MCF 10A (cell line): ENCODE data around the gene P4HA1. TPM values are rescaled to one million over a fixed set of nuclear protein-coding genes. Genes with fewer than 3 reads are reported as not detected.

Experiments used
- BruUV-seq: library from RNA; stranded (reverse); fragments of 400-500 nt; replicated peaks from 2 replicates; lab custom pipeline; 2021; lab: Mats Ljungman, UMichigan
- CTCF ChIA-PET: fragments of 300-600 bp; sonication (Branson Sonifier 250); formaldehyde crosslinking; extraction: SDS; loops from one replicate; lab custom pipeline; 2021; ENCODE audit warnings: antibody characterized with exemption, inconsistent platforms; lab: Yijun Ruan, JAX
- POLR2A ChIA-PET: fragments of 300-600, 350-650 bp; sonication (Branson Sonifier 250); formaldehyde crosslinking; extraction: SDS; loops from one replicate; lab custom pipeline; 2020; ENCODE audit warnings: antibody characterized with exemption, inconsistent platforms; lab: Yijun Ruan, JAX
- DNase-seq: peaks from one replicate; pipeline ENCODE4 v3.0.0-alpha.2; 2018; ENCODE audit not compliant: unreplicated experiment
- H3K27ac Mint-ChIP-seq: one replicate; pipeline ENCODE4 v1.8.0; 2022; ENCODE audit warnings: mild to moderate bottlenecking, low read depth, mixed read lengths; ENCODE audit not compliant: unreplicated experiment
- H3K27me3 Mint-ChIP-seq: one replicate; pipeline ENCODE4 v1.8.0; 2022; ENCODE audit warnings: mixed read lengths; ENCODE audit not compliant: insufficient read depth, unreplicated experiment
- H3K36me3 Mint-ChIP-seq: one replicate; pipeline ENCODE4 v1.8.0; 2022; ENCODE audit warnings: mild to moderate bottlenecking, moderate library complexity, mixed read lengths; ENCODE audit not compliant: insufficient read depth, unreplicated experiment
- H3K4me1 Mint-ChIP-seq: one replicate; pipeline ENCODE4 v1.8.0; 2022; ENCODE audit warnings: mixed read lengths; ENCODE audit not compliant: insufficient read depth, unreplicated experiment
- H3K4me3 Mint-ChIP-seq: one replicate; pipeline ENCODE4 v1.8.0; 2022; ENCODE audit warnings: mild to moderate bottlenecking, moderate library complexity, mixed read lengths; ENCODE audit not compliant: unreplicated experiment
- H3K9me3 Mint-ChIP-seq: one replicate; pipeline ENCODE4 v1.8.0; 2022; ENCODE audit warnings: mixed read lengths; ENCODE audit not compliant: unreplicated experiment
- CTCF ChIP-seq: fragments of 200-600 bp; IDR thresholded peaks from one replicate; pipeline ENCODE4 v1.8.0; 2022; ENCODE audit warnings: antibody characterized with exemption, mild to moderate bottlenecking; ENCODE audit not compliant: unreplicated experiment
- intact Hi-C: fragments of 100-400 bp; cut with micrococcal nuclease; formaldehyde crosslinking; loops from 2 replicates; pipeline ENCODE4 v1.14.1; 2022
- total RNA-seq: library from RNA; stranded (reverse); gene quantifications from 2 replicates; pipeline ENCODE4 v1.2.3, GENCODE V29; 2022

P4HA1 gene
- total RNA-seq, 1 experiment from 2014 or later, result 23.9 TPM

GRCh38 chr10:73021050-73021449, 75.6 kb downstream of the P4HA1 start:
- DNase-seq, result no peak
- Mint-ChIP-seq H3K4me1 (no peaks in the 10 kb centered on the region), H3K27ac (no peak overlapping the region), H3K27me3 (no peaks in the 10 kb centered on the region), H3K9me3 (no peaks in the 10 kb centered on the region), H3K4me3 (no peak overlapping the region), H3K36me3 (peaks cover 29% of the 10 kb centered on the region)
- ChIA-PET CTCF (interaction anchor here (0.7 kb wide), 1 partner anchor 138 kb away, joined by 3 read pairs; no protein-coding TSS in a partner anchor), POLR2A (no interaction called here)
- no TSS peak for BruUV-seq
- intact Hi-C loops, result no loop called here
- no peak for TF ChIP-seq CTCF

- TF ChIP-seq CTCF, result no peak
- Mint-ChIP-seq H3K36me3 (peaks cover 47% of the 10 kb centered on the region), H3K27me3 (no peaks in the 10 kb centered on the region), H3K4me3 (no peak overlapping the region), H3K27ac (no peak overlapping the region), H3K9me3 (no peaks in the 10 kb centered on the region), H3K4me1 (no peaks in the 10 kb centered on the region)
- ChIA-PET POLR2A (interaction anchor here (0.7 kb wide), 1 partner anchor 15 kb away, joined by 3 read pairs; no protein-coding TSS in a partner anchor), CTCF (no interaction called here)
- DNase-seq, result no peak
- no TSS peak for BruUV-seq
- intact Hi-C loops, result no loop called here
Observed at GRCh38 chr10:73019100-73019499, 77.6 kb downstream of the P4HA1 start.

GRCh38 chr10:73018632-73019031, 78.0 kb downstream of the P4HA1 start:
- H3K27ac Mint-ChIP-seq, result no peak overlapping the region
- no peaks in the 10 kb centered on the region for H3K27me3 Mint-ChIP-seq
- intact Hi-C loops, result no loop called here
- ChIA-PET CTCF (no interaction called here), POLR2A (no interaction called here)
- no peaks in the 10 kb centered on the region for H3K9me3 Mint-ChIP-seq
- H3K4me1 Mint-ChIP-seq, result no peaks in the 10 kb centered on the region
- no peak for DNase-seq
- peaks cover 49% of the 10 kb centered on the region for H3K36me3 Mint-ChIP-seq
- no peak for TF ChIP-seq CTCF
- H3K4me3 Mint-ChIP-seq, result no peak overlapping the region
- no TSS peak for BruUV-seq

GRCh38 chr10:73017955-73018480, 78.6 kb downstream of the P4HA1 start:
- peaks cover 53% of the 10 kb centered on the region for H3K36me3 Mint-ChIP-seq
- CTCF ChIA-PET, result no interaction called here
- BruUV-seq, result no TSS peak
- DNase-seq, result no peak
- H3K9me3 Mint-ChIP-seq, result no peaks in the 10 kb centered on the region
- intact Hi-C loops, result no loop called here
- POLR2A ChIA-PET, result interaction anchor here (0.7 kb wide), 1 partner anchor 14 kb away, joined by 3 read pairs; no protein-coding TSS in a partner anchor
- no peak for TF ChIP-seq CTCF
- no peak overlapping the region for H3K4me3 Mint-ChIP-seq
- no peaks in the 10 kb centered on the region for H3K4me1 Mint-ChIP-seq
- H3K27ac Mint-ChIP-seq, result no peak overlapping the region
- H3K27me3 Mint-ChIP-seq, result no peaks in the 10 kb centered on the region
